H1 (cell line): ENCODE results near the gene PLBD1. TPM values are rescaled to one million over a fixed set of nuclear protein-coding genes. Genes with fewer than 3 reads are reported as not detected.

Source experiments
- CTCF ChIA-PET: fragments of 300-600 bp; sonication (Branson Sonifier 250); formaldehyde crosslinking; loops from one replicate; lab custom pipeline; 2021; ENCODE audit not compliant: partially characterized antibody; lab: Charles Lee
- POLR2A ChIA-PET: fragments of 300-600 bp; sonication (Branson Sonifier 250); formaldehyde crosslinking; loops from one replicate; lab custom pipeline; 2021; ENCODE audit warnings: inconsistent platforms; ENCODE audit not compliant: partially characterized antibody; lab: Charles Lee
- DNase-seq, 2 experiments: peaks; one replicate each; pipeline versions ENCODE4 v3.0.0 to v3.0.0-alpha.2; 2010 to 2022; ENCODE audit warnings: low spot score in 2 of 2, low read depth in 1 of 2, mixed read lengths in 1 of 2
- FAIRE-seq: peaks from 2 replicates; lab custom pipeline; 2011; peaks lifted over from hg19 to GRCh38; lab: Jason Lieb, UNC
- H2AFZ ChIP-seq: 2 replicates; pipeline ENCODE4 v1.8.1; 2012; ENCODE audit warnings: low read length, inconsistent platforms
- H2AK5ac ChIP-seq: 2 replicates; pipeline ENCODE4 v1.6.1; 2013; ENCODE audit warnings: low read depth, low read length
- H2BK120ac ChIP-seq: replicated peaks from 2 replicates; pipeline ENCODE3; 2013; ENCODE audit warnings: low read depth, low read length, inconsistent platforms
- H2BK12ac ChIP-seq: 2 replicates; pipeline ENCODE4 v1.6.1; 2013; ENCODE audit warnings: low read depth, low read length
- H2BK15ac ChIP-seq: 2 replicates; pipeline ENCODE4 v1.6.1; 2013; ENCODE audit warnings: low read length
- H2BK20ac ChIP-seq: 2 replicates; pipeline ENCODE4 v1.6.1; 2013; ENCODE audit warnings: low read length
- H2BK5ac ChIP-seq: 2 replicates; pipeline ENCODE4 v1.6.1; 2013; ENCODE audit warnings: low read depth, low read length
- H3K14ac ChIP-seq: 2 replicates; pipeline ENCODE4 v1.6.1; 2013; ENCODE audit warnings: inconsistent platforms; ENCODE audit not compliant: insufficient read length
- H3K18ac ChIP-seq: 2 replicates; pipeline ENCODE4 v1.6.1; 2013; ENCODE audit warnings: low read length; ENCODE audit errors: extremely low read depth
- H3K23ac ChIP-seq: 2 replicates; pipeline ENCODE4 v1.6.1; 2013; ENCODE audit warnings: inconsistent platforms; ENCODE audit not compliant: insufficient read length
- H3K23me2 ChIP-seq: 2 replicates; pipeline ENCODE4 v1.6.1; 2013; ENCODE audit warnings: low read depth, low read length
- H3K27ac ChIP-seq: 2 replicates; pipeline ENCODE4 v1.6.1; 2011; ENCODE audit warnings: low read depth, low read length, inconsistent platforms
- H3K27me3 ChIP-seq, 4 experiments: replicated peaks in 1 of 4; 1 replicate in 1 of 4; 2 replicates in 3 of 4; pipeline versions ENCODE4 v1.6.1 to v1.8.1; 2011 to 2013; ENCODE audit warnings: low read length in 3 of 4, mild to moderate bottlenecking in 3 of 4, inconsistent platforms in 2 of 4, mixed read lengths in 2 of 4, moderate library complexity in 1 of 4; ENCODE audit not compliant: control insufficient read depth in 3 of 4, insufficient read depth in 3 of 4; ENCODE audit errors: extremely low read depth in 1 of 4
- H3K36me3 ChIP-seq, 4 experiments: 2 replicates each; pipeline versions ENCODE4 v1.6.1 to v1.8.1; 2011 to 2013; ENCODE audit warnings: mild to moderate bottlenecking in 4 of 4, low read length in 3 of 4, moderate library complexity in 2 of 4, control low read depth in 1 of 4, inconsistent platforms in 1 of 4; ENCODE audit not compliant: insufficient read depth in 4 of 4, control insufficient read depth in 2 of 4
- H3K4ac ChIP-seq: replicated peaks from 2 replicates; pipeline ENCODE3; 2013; ENCODE audit warnings: low read length, low read depth, mixed read lengths, inconsistent platforms; ENCODE audit not compliant: insufficient read length
- H3K4me1 ChIP-seq, 4 experiments: replicated peaks in 1 of 4; 1 replicate in 1 of 4; 2 replicates in 3 of 4; pipeline versions ENCODE4 v1.6.1 to v1.8.1; 2011 to 2013; ENCODE audit warnings: low read length in 3 of 4, inconsistent platforms in 2 of 4, mixed read lengths in 1 of 4; ENCODE audit not compliant: insufficient read depth in 4 of 4, control insufficient read depth in 3 of 4
- H3K4me2 ChIP-seq, 2 experiments: 2 replicates each; pipeline versions ENCODE4 v1.6.1 to v1.8.1; 2011 to 2013; ENCODE audit warnings: low read depth in 2 of 2, low read length in 2 of 2, control low read depth in 1 of 2, inconsistent platforms in 1 of 2, mild to moderate bottlenecking in 1 of 2; ENCODE audit not compliant: insufficient read depth in 1 of 2
- H3K4me3 ChIP-seq, 4 experiments: fragments of 200-600, 300-600 bp in 1 of 4; sonication (generic), shearing (Covaris generic), sonication (Bioruptor Twin) in 1 of 4; 2 replicates each; pipeline versions ENCODE4 v1.5.1 to v1.8.1; 2011 to 2016; ENCODE audit warnings: low read length in 4 of 4, low read depth in 3 of 4, control low read depth in 2 of 4, inconsistent platforms in 2 of 4, mild to moderate bottlenecking in 2 of 4, mixed read lengths in 1 of 4, moderate library complexity in 1 of 4; ENCODE audit not compliant: insufficient read depth in 2 of 4; ENCODE audit errors: extremely low read depth in 1 of 4
- H3K56ac ChIP-seq: replicated peaks from 2 replicates; pipeline ENCODE3; 2013; ENCODE audit warnings: low read depth, mild to moderate bottlenecking, mixed read lengths, low read length, inconsistent platforms; ENCODE audit not compliant: insufficient read length
- H3K79me1 ChIP-seq: 2 replicates; pipeline ENCODE4 v1.6.1; 2013; ENCODE audit warnings: low read depth, low read length, control low read depth
- H3K79me2 ChIP-seq, 2 experiments: 2 replicates each; pipeline versions ENCODE4 v1.6.1 to v1.8.1; 2012 to 2013; ENCODE audit warnings: low read length in 2 of 2, mild to moderate bottlenecking in 2 of 2, inconsistent platforms in 1 of 2; ENCODE audit not compliant: insufficient read depth in 2 of 2, control insufficient read depth in 1 of 2
- H3K9ac ChIP-seq, 4 experiments: replicated peaks in 1 of 4; 1 replicate in 1 of 4; 2 replicates in 3 of 4; pipeline versions ENCODE4 v1.6.1 to v1.8.1; 2011 to 2013; ENCODE audit warnings: low read depth in 3 of 4, low read length in 3 of 4, control low read depth in 2 of 4, mild to moderate bottlenecking in 2 of 4, moderate library complexity in 2 of 4, inconsistent platforms in 1 of 4; ENCODE audit errors: extremely low read depth in 1 of 4
- H3K9me3 ChIP-seq, 2 experiments: 2 replicates each; pipeline versions ENCODE4 v1.6.1 to v1.8.1; 2012 to 2013; ENCODE audit warnings: mild to moderate bottlenecking in 2 of 2, moderate library complexity in 2 of 2, control low read depth in 1 of 2, inconsistent platforms in 1 of 2, low read depth in 1 of 2, low read length in 1 of 2, mixed read lengths in 1 of 2; ENCODE audit not compliant: insufficient read depth in 2 of 2
- H4K20me1 ChIP-seq, 2 experiments: replicated peaks in 1 of 2; 2 replicates each; pipeline versions ENCODE3 to v1.8.1; 2011 to 2013; ENCODE audit warnings: inconsistent platforms in 2 of 2, low read length in 2 of 2, mild to moderate bottlenecking in 1 of 2; ENCODE audit not compliant: insufficient read depth in 2 of 2, control insufficient read depth in 1 of 2
- H4K5ac ChIP-seq: 2 replicates; pipeline ENCODE4 v1.6.1; 2013; ENCODE audit warnings: low read length, low read depth, mixed read lengths, inconsistent platforms; ENCODE audit not compliant: insufficient read length
- H4K8ac ChIP-seq: 2 replicates; pipeline ENCODE4 v1.8.0; 2013; ENCODE audit warnings: mild to moderate bottlenecking, moderate library complexity, low read length, inconsistent platforms; ENCODE audit not compliant: insufficient read depth; ENCODE audit errors: extremely low read depth
- H4K91ac ChIP-seq: replicated peaks from 2 replicates; pipeline ENCODE3; 2013; ENCODE audit warnings: low read length, mixed read lengths, inconsistent platforms; ENCODE audit not compliant: insufficient read length
- ATF2 ChIP-seq: IDR thresholded peaks from 2 replicates; pipeline ENCODE4 v1.6.1; 2012; ENCODE audit warnings: low read length, inconsistent platforms
- ATF3 ChIP-seq: IDR thresholded peaks from 2 replicates; pipeline ENCODE4 v1.6.1; 2011; ENCODE audit warnings: low read depth, mild to moderate bottlenecking, low read length; ENCODE audit not compliant: insufficient read depth
- FOSL1 ChIP-seq: IDR thresholded peaks from 2 replicates; pipeline ENCODE4 v1.6.1; 2011; ENCODE audit warnings: mild to moderate bottlenecking, low read depth, low read length, moderate library complexity; ENCODE audit not compliant: insufficient read depth
- HDAC6 ChIP-seq: IDR thresholded peaks from one replicate; pipeline ENCODE4 v1.7.1; 2012; ENCODE audit warnings: low read depth, mild to moderate bottlenecking, inconsistent platforms, low read length, moderate library complexity
- JUN ChIP-seq: IDR thresholded peaks from 2 replicates; pipeline ENCODE4 v1.6.1; 2011; ENCODE audit warnings: low read depth, mild to moderate bottlenecking, improper control_type of control experiment, low read length
- NANOG ChIP-seq: IDR thresholded peaks from 2 replicates; pipeline ENCODE4 v1.6.1; 2011; ENCODE audit warnings: low read length, low read depth, mild to moderate bottlenecking, inconsistent platforms; ENCODE audit not compliant: insufficient read depth, poor library complexity, severe bottlenecking
- PHF8 ChIP-seq: fragments of 200-600 bp; sonication (generic); conservative IDR thresholded peaks from 2 replicates; pipeline ENCODE4 v1.7.1; 2012; ENCODE audit warnings: low read depth, mild to moderate bottlenecking, inconsistent platforms, low read length, moderate library complexity
- RAD21 ChIP-seq, 2 experiments: IDR thresholded peaks in 1 of 2; conservative IDR thresholded peaks in 1 of 2; 2 replicates each; pipeline ENCODE4 v1.6.1; 2011; ENCODE audit warnings: low read depth in 2 of 2, low read length in 2 of 2, improper control_type of control experiment in 1 of 2, inconsistent platforms in 1 of 2, mild to moderate bottlenecking in 1 of 2, moderate library complexity in 1 of 2
- SIN3A ChIP-seq, 2 experiments: IDR thresholded peaks in 1 of 2; conservative IDR thresholded peaks in 1 of 2; 2 replicates each; pipeline ENCODE4 v1.6.1; 2011 to 2012; ENCODE audit warnings: low read length in 2 of 2, improper control_type of control experiment in 1 of 2, low read depth in 1 of 2, mild to moderate bottlenecking in 1 of 2
- TAF1 ChIP-seq: IDR thresholded peaks from 2 replicates; pipeline ENCODE4 v1.6.1; 2011; ENCODE audit warnings: mild to moderate bottlenecking, low read depth, low read length
- TBP ChIP-seq: IDR thresholded peaks from 2 replicates; pipeline ENCODE4 v1.6.1; 2011; ENCODE audit warnings: low read depth, low read length, improper control_type of control experiment
- WGBS, 2 experiments: shearing (Covaris generic) in 1 of 2; methylation state at CpG; one replicate each; pipeline versions ENCODE4 v1.1.6 to v1.1.7; 2013 to 2015; ENCODE audit warnings: low lambda C conversion rate in 2 of 2, mixed read lengths in 2 of 2, inconsistent platforms in 1 of 2, low coverage in 1 of 2, missing lambda C conversion rate in 1 of 2; ENCODE audit not compliant: insufficient replicate concordance in 2 of 2, insufficient coverage in 1 of 2, insufficient read length in 1 of 2; ENCODE audit errors: extremely low coverage in 1 of 2, missing lambda C conversion rate in 1 of 2; 5-methylcytosine and 5-hydroxymethylcytosine counted together
- polyA plus RNA-seq, 7 experiments: library from polyadenylated mRNA; depleted of rRNA in 3 of 7; stranded (reverse) in 5 of 7; unstranded in 2 of 7; fragments of >200 nt in 5 of 7; fragments of 200-250 nt in 2 of 7; gene quantifications; 1 replicate in 5 of 7; 2 replicates in 1 of 7; 4 replicates in 1 of 7; pipeline versions ENCODE4 v1.2.1 to v1.2.3, GENCODE V29; 2011 to 2013; ENCODE audit warnings: missing spikeins in 2 of 7, mixed read lengths in 2 of 7
- total RNA-seq: library from RNA; stranded (reverse); fragmentation: NEBNext Ultra II Directional; extraction: Animal tissue kit (Norgen Biotek cat#: 25700); gene quantifications from 2 replicates; pipeline ENCODE4 v1.2.1, GENCODE V29; 2021

PLBD1 gene
- total and polyA plus RNA-seq, 2 of the 8 experiments (the other 6 are each of a cell fraction or from before 2014, with no cell fraction given): 6.3 to 12.3 TPM

GRCh38 chr12:14548609-14549008 is 19.1 kb downstream of the PLBD1 start:
- no peak overlapping the region for H4K8ac ChIP-seq
- no peak overlapping the region for H4K5ac ChIP-seq
- H3K4me3 ChIP-seq: no peak overlapping the region
- H3K4me2 ChIP-seq: no peak overlapping the region
- H2BK5ac ChIP-seq: no peak overlapping the region
- no peak overlapping the region for H2BK20ac ChIP-seq
- no peaks in the 10 kb centered on the region for H3K79me2 ChIP-seq
- H3K4me1 ChIP-seq: no peaks in the 10 kb centered on the region
- H3K27ac ChIP-seq: no peak overlapping the region
- no peak overlapping the region for H3K23ac ChIP-seq
- no peak for FAIRE-seq
- H3K27me3 ChIP-seq: no peaks in the 10 kb centered on the region
- CTCF ChIA-PET: interaction anchor here (0.6 to 0.7 kb wide), 2 partner anchors 22 to 362 kb away, joined by 3 read pairs; no protein-coding TSS in a partner anchor
- no peaks in the 10 kb centered on the region for H3K79me1 ChIP-seq
- H4K20me1 ChIP-seq: no peaks in the 10 kb centered on the region
- DNase-seq: no peak
- no peak overlapping the region for H2AFZ ChIP-seq
- H3K9ac ChIP-seq: no peak overlapping the region
- no peak overlapping the region for H3K4ac ChIP-seq
- H2BK15ac ChIP-seq: no peak overlapping the region
- no peak overlapping the region for H2BK12ac ChIP-seq
- no peak overlapping the region for H4K91ac ChIP-seq
- no peak overlapping the region for H2AK5ac ChIP-seq
- H3K18ac ChIP-seq: no peak overlapping the region
- H3K23me2 ChIP-seq: no peaks in the 10 kb centered on the region
- no peaks in the 10 kb centered on the region for H3K36me3 ChIP-seq
- H3K56ac ChIP-seq: no peak overlapping the region
- H3K14ac ChIP-seq: no peak overlapping the region
- 91% methylated on average over 6 of the region's 6 CpGs; no CpG with 5 or more reads in 1 of the 2 experiments for WGBS, 2 experiments
- no peaks in the 10 kb centered on the region for H3K9me3 ChIP-seq
- H2BK120ac ChIP-seq: no peak overlapping the region
- POLR2A ChIA-PET: interaction anchor here (0.6 kb wide), 1 partner anchor 20 kb away, joined by 3 read pairs; no protein-coding TSS in a partner anchor
- TF ChIP-seq ATF2: no peak
- TF ChIP-seq SIN3A (conservative IDR thresholded peaks at IDR 0.05 in 1 of 2, IDR thresholded peaks at IDR 0.05 in 1 of 2; ENCODE audit: low read depth in 1 of 2, low read length in 2 of 2): no peak
- no peak for TF ChIP-seq NANOG
- TF ChIP-seq FOSL1: no peak
- TF ChIP-seq PHF8: no peak
- TF ChIP-seq RAD21 (IDR thresholded peaks at IDR 0.05 in 1 of 2, conservative IDR thresholded peaks at IDR 0.05 in 1 of 2; ENCODE audit: low read depth in 2 of 2, low read length in 2 of 2): no peak
- TF ChIP-seq TBP: no peak
- no peak for TF ChIP-seq HDAC6
- no peak for TF ChIP-seq ATF3
- no peak for TF ChIP-seq JUN
- TF ChIP-seq TAF1: no peak
